HG02938 (cell line): ENCODE data around the gene SGK1.

Experiments used
- ATAC-seq: cut with Tn5 transposase; IDR thresholded peaks from one replicate; pipeline ENCODE4 v1.9.1; 2021; ENCODE audit warnings: mild to moderate bottlenecking, moderate library complexity; ENCODE audit not compliant: unreplicated experiment

The SGK1 gene

DNA sequence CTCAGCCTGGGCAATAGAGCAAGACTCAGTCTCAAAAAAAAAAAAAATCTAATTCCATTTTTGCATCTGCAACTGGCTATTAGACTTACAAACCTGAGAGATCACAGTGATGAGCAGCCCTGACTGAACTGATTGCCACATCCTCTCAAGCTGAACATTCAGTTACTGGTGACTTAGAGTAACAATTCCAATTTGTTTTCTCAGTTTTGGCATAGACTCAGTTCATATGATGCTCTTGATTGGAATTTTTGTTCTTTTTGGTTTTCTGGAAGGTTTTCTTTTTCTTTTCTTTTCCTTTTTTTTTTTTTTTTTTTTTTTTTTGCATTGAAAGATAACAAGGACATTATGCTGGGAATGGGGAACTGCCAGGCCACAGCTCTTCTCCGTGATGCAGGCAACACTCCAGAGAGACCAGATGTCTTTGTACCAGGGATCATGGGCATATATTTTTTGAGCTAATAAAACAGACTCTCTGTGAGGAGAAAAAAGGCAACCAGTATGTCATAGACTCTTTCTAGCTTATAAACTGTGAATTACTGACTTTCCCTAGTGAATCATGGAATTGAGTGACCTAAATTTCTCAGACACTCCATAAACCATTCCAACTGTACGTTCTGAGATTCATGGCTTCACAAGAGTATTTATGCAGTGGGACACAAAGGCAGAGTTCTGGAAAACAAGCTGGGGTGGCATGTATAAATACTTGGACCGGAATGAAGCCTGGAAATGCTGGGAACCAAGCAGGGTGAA, 179.5 kb downstream of the SGK1 start:
- no peak for ATAC-seq

DNA sequence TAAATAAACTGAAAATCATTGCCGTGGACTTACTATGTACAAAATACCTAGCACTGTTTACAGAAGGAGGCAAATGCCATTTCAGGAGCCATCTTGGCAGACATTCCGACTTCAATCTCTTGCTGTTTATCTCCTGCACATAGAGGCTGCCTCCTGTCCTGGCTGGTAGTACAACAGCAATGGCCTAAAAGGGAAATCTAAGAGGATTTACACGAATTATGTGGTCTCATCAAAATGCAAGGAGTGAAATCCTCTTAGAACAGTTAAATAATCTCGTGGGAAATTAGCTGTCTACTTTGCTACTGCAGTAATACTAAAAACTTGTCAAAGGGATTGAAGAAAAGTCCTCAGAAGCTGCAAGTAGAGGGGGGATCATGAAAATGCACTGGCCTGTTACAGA, 183.3 kb downstream of the SGK1 start:
- no peak for ATAC-seq

DNA sequence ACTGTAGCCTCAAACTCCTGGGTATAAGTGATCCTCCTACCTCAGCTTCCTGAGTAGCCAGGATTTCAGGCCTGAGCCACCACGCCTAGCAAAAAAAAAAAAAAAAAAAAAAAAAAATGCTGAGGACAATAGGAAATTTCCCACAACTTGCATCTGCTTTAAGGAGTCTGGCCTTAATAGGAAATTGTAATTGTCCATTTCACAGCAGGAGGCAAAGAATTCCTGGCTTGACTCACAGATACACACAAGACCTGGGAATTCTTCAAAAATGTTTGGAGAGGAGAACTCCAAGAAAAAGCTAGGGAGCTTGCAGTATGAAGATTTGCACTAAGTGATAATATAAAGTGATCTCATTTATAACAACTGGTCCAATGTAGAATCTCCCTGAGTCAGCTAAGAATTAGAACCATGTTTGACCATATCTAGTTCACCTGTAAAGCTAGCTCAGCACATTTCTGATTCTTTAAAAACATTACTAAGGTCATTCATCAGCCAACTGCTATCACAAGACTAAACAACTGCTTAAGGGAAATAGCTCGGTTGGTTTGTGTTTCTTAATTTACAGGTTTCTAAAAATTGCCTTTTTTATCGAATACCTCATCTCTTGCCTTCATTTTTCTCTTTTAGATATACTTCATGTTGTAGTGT, 185.3 kb downstream of the SGK1 start:
- ATAC-seq: no peak

DNA sequence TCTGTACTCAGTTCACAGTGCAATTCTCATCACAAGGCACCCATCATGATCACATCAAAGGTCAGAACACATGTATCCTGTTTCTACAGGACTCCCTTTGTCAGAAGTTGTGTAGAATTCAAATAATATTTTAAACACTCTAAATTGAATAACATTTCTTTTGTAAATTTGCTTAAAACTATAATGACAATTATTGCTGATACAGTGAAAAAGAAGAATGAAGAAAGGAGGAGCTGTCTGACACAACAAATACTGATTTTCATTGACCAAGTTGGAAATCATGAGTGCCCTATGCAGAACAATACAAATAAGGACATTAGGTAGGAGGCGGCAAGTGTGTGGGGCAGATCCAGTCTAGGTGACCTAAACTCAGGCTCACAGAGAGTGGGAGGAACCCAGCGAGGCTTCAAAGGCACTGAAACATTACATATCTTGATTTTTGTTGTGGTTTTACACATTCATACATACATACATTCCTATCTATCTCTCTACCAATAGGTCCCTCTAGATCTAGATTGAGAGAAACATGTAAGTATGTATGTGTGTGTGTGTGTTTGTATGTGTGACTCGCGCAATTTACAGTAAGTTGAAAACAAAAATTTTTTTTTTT, 186.3 kb downstream of the SGK1 start:
- ATAC-seq: no peak

DNA sequence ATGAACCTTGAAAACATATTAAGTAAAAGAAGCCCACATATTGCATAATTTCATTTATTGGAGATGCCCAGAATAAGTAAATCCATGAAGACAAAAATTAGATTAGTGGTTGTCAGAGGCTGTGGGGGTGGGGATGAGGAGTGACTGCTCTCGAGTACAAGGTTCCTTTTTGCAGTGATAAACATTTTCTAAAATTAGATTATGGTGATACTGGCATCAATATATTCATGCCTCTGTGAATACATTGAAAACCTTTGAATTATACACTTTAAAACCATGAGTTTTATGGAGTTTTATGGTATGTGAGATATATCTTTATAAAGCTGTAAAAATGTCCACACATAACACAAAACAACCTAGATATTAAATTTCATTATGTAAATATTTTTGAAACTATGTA, 189.8 kb downstream of the SGK1 start:
- ATAC-seq: no peak

DNA sequence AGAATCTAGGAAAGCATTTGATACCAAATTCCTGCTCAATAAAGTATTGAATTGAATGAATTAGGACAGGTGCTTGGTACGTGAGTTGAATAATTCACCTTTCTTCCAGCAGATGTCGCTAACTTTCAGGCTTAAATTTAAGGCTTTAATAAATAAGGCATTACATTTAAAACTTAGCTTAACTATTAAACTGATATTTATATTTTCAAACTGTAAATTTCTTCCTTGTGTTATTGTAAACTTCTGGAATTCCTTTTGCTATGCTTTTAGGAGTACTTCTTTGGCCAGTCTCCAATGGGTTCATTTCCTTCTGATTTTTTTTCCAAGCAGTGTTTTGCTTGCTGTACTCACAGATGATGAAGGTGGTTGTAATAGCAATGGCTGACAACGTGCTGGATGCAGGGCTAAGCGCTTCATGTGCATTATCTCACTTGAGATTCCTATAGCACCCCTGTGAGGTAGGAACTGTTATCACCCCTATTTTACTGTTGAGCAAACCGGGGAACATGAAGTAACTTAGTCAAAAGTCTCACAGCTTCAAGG, 194.2 kb downstream of the SGK1 start:
- ATAC-seq: no peak

DNA sequence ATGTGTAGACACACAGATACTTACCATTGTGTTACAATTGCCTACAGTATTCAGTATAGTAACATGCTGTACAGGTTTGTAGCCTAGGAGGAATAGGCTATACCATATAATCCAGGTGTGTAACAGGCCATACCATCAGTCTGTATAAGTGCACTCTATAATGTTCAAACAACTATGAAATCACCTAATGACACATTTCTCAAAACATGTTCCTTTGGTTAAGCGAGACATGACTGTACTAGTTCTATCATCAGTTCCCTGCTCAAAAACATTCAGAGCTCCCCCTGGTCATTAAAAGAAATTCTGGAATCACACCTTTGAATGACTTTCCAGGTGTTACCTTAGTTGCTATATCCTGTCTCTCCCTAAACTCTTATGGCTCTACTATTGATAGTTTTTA, 195.1 kb downstream of the SGK1 start:
- no peak for ATAC-seq

DNA sequence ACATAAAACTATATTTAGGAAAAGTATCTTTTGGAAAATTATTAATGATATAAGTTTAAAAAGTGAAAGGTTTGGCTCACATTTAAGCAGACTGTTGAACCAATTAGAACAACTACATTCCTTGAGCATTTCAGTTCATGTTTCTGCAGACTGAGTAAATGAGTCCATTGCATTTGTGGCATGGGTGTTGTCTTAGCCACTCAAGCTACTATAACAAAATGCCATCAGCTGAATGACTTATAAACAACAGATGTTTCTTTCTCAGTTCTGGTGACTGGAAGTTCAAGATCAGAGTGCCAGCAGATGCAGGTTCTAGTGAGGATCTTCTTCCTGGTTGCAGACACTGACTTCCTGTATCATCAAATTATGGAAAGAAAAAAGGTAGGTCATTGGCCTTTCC, 198.4 kb downstream of the SGK1 start:
- ATAC-seq: no peak
